Stimulated activated CD4-positive, alpha-beta T cell treated with anti-CD3 and anti-CD28 coated beads, TNF-alpha, amount 100 ng/mL, for 48 hours (primary cell): ENCODE measurements around the gene ZNF248.

Experiments
- DNase-seq, 3 donors: peaks; one replicate each; pipeline ENCODE4 v3.0.0-alpha.2; 2020; ENCODE audit warnings: low read depth in 3 of 3

Gene ZNF248

GRCh38 chr10:37826806-37827205 is 30.6 kb downstream of the ZNF248 start:
- no peak for DNase-seq

- no peak for DNase-seq
Observed at GRCh38 chr10:37821237-37821636, 36.2 kb downstream of the ZNF248 start.

GRCh38 chr10:37819797-37820196 is 37.6 kb downstream of the ZNF248 start:
- DNase-seq, result no peak

GRCh38 chr10:37816290-37816689 is 41.1 kb downstream of the ZNF248 start:
- no peak for DNase-seq

GRCh38 chr10:37813763-37814162 is 43.6 kb downstream of the ZNF248 start:
- no peak for DNase-seq

GRCh38 chr10:37812290-37812689 is 45.1 kb downstream of the ZNF248 start:
- no peak for DNase-seq

- no peak for DNase-seq
Observed at GRCh38 chr10:37803269-37803668, 54.1 kb downstream of the ZNF248 start.

- DNase-seq, result no peak
Observed at GRCh38 chr10:37801557-37801956, 55.9 kb downstream of the ZNF248 start.

GRCh38 chr10:37794305-37794976 is 63.0 kb downstream of the ZNF248 start:
- no peak for DNase-seq

- DNase-seq, result no peak
Observed at GRCh38 chr10:37789590-37789989, 67.8 kb downstream of the ZNF248 start.

- no peak for DNase-seq
Observed at GRCh38 chr10:37784678-37785077, 72.7 kb downstream of the ZNF248 start.

GRCh38 chr10:37780536-37780935 is 76.9 kb downstream of the ZNF248 start:
- DNase-seq, result no peak

- no peak for DNase-seq
Observed at GRCh38 chr10:37777056-37777455, 80.4 kb downstream of the ZNF248 start.

- no peak for DNase-seq
Observed at GRCh38 chr10:37775612-37776011, 81.8 kb downstream of the ZNF248 start.

- no peak for DNase-seq
Observed at GRCh38 chr10:37774351-37774750, 83.1 kb downstream of the ZNF248 start.

- no peak for DNase-seq
Observed at GRCh38 chr10:37765216-37765615, 92.2 kb downstream of the ZNF248 start.

GRCh38 chr10:37763132-37763531 is 94.3 kb downstream of the ZNF248 start:
- DNase-seq, result no peak

- DNase-seq, result no peak
Observed at GRCh38 chr10:37762287-37762686, 95.1 kb downstream of the ZNF248 start.

- no peak for DNase-seq
Observed at GRCh38 chr10:37760817-37761216, 96.6 kb downstream of the ZNF248 start.

GRCh38 chr10:37758074-37758473 is 99.3 kb downstream of the ZNF248 start:
- no peak for DNase-seq

- no peak for DNase-seq
Observed at GRCh38 chr10:37754538-37755323, 102.7 kb downstream of the ZNF248 start.

- DNase-seq, result no peak
Observed at GRCh38 chr10:37752334-37752875, 105.0 kb downstream of the ZNF248 start.

GRCh38 chr10:37748170-37748569 is 109.2 kb downstream of the ZNF248 start:
- DNase-seq, result no peak
